GM21825 (cell line): ENCODE data around the gene SYPL1.

ENCODE experiments used
- ATAC-seq: cut with Tn5 transposase; IDR thresholded peaks from one replicate; pipeline ENCODE4 v1.9.1; 2021; ENCODE audit warnings: mild to moderate bottlenecking, moderate library complexity; ENCODE audit not compliant: unreplicated experiment

SYPL1 gene

DNA sequence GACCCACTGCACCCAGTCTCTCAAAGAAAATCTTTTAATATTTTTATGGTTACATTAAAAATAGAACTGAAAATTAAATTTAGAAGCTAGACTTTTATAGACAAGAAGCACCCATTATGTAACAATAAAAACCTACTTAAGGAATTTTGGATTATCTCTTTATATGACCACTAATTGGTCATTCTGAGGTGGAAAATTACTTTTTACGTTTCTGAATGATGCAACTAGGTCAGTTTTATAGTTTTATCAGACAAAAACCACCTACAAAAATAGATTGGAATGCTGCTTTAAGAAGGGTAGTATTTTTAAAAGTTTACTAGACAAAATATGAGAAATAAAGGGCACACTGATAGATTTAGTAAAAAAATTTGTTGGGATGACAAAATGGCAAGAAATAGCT is 16.5 kb downstream of the SYPL1 start:
- no peak for ATAC-seq

GRCh38 chr7:106094780-106095179 is 17.3 kb downstream of the SYPL1 start:
- ATAC-seq = no peak

GRCh38 chr7:106092204-106092603 is 19.9 kb downstream of the SYPL1 start:
- ATAC-seq = no peak

DNA sequence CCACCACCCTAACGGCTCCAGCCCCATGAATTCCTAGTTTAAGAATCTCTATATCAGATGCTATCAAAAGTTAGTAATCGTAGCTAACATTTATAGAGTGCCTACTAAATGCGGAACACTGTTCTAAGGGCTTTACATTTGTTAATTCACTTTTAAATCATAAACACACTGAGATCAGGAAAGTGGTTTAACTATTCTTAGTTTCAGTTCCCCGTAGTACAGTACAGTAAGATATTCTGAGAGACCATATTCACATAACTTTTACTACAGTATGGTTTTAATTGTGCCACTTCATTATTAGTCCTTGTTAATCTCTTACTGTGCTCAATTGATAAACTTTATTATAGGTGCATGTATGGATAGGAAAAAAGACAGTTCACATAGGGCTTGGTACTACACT is 22.5 kb downstream of the SYPL1 start:
- ATAC-seq = peak; percentile 88

DNA sequence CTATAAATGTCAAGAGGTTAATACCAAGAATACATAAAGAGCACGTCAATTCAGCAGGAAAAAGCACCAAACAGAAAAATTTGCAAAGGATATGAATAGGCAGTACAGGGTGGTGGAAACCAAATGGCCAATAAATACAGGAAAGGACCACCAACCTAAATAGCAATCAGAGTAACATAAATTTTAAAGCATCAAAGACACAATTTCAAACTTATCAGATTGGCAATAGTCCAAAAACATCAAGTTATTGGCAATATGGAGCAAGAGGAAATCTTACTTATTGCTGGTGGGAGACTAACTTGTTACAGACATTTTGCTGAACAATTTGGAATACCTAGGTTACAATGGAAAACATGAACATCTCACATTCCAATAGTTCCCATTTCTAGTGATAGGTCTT is 24.1 kb downstream of the SYPL1 start:
- no peak for ATAC-seq

GRCh38 chr7:106086062-106086461 is 26.1 kb downstream of the SYPL1 start:
- ATAC-seq = no peak

- no peak for ATAC-seq
These were observed 27.1 kb downstream of the SYPL1 start for GRCh38 chr7:106085015-106085414.

DNA sequence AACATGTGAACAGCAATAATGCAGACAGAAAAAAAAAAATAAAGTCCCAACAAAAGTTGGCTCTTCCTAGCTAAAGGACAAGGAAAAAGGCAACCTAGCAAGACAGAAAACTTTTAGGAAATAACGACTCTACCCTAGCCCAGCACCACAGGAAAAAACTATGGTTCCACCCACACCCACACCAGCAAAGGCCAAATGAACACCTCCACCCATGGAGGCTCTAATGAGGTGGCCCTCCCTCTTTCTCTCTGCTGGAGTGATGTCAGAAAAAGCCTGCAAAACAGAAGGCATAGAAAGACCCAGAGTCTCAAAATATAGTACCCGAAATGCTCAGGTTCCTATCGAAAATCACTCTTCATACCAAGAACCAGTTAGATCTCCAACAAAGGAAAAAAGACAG is 28.4 kb downstream of the SYPL1 start:
- ATAC-seq = no peak

DNA sequence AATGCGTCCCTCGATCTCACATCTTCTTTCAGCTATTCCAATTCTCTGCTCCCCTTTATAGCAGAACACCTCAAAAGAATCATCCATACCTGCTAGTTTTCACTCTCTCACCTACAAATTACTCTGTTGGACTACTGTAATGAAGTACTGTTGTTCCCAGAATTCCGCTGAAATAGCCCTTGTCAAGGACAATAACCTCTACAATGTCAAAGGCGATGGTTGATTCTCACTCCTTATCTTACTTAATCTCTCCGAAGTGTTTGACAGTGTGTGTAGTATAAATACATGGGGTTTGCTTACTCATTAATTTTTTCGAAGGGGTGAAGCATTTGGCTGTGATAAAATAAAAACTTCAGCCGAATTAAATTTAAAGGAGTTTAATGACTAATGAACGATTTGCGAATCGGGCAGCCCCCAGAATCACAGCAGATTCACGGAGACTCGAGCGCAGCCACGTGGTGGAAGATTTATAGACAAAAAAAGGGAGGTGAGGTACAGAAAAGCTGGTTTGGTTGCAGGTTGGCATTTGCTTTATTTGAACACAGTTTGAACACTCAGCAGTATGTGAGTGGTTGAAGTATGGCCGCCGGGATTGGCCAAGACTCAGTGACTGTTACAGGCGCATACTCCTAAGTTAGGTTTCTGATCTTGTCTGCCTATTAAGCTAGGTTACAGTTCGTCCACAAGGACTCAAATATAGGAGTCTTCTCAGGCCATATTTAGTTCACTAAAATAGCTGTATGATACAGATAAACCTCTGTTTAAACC is 29.8 kb downstream of the SYPL1 start:
- ATAC-seq = no peak

GRCh38 chr7:106080300-106080987 is 31.7 kb downstream of the SYPL1 start:
- ATAC-seq = no peak

DNA sequence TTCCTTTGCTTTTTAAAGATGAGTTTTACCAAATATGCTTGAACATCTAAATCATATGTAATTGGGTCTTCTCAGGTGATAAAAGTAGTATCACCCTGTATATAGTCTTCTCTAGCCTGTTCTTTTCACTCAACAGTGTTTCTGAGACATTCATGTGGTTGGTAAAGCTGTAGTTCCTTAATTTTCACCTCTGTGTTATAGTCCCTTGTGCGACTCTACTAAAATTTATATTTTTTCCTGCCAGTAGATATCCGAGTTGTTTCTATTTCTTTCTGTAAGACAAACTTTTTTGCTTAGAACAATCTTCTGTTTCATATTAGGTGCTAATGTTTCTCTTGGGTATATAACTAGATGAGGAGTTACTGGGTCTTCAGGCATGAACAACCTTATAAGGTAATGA is 35.6 kb downstream of the SYPL1 start:
- ATAC-seq = no peak

DNA sequence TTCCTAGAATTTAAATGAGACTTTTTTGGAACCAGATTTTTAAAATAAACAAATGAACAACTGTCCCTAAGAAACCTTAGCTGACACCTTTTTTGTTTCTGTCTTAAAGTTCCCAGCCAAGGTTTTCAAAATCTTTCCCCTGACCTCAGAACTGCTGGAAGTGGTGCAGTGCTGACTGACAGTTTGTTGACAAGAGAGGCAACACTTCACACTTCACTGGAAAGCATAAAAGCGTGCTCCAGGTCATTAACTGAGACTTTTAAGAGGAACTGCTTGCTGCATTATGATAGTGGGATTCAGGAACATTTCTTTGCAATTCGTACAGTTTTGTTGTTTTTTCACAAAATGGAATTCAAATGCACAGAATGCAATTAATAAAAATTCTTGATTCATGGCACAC is 36.2 kb downstream of the SYPL1 start:
- ATAC-seq = no peak

GRCh38 chr7:106074257-106074656 is 37.9 kb downstream of the SYPL1 start:
- ATAC-seq = no peak

DNA sequence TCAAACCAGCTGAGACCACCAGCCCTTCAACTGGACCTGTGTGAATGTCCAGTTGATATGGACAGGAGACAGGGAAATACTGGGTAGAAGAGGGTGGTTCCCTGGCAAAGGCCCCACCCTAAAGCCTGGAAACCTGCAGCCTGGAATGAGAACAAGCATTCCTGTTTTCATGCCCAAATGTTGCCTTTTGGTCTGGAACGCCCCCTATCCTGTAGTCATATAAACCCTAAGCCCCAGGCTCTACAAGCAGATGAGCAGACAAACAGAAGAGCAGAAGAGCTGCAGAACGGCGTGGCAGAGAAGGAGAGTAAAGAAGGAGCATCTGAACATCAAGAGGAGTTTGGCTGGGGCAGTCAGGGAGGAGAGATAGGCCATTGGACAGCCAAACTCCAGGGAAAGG is 38.4 kb downstream of the SYPL1 start:
- no peak for ATAC-seq

GRCh38 chr7:106072715-106073091 is 39.4 kb downstream of the SYPL1 start:
- no peak for ATAC-seq

DNA sequence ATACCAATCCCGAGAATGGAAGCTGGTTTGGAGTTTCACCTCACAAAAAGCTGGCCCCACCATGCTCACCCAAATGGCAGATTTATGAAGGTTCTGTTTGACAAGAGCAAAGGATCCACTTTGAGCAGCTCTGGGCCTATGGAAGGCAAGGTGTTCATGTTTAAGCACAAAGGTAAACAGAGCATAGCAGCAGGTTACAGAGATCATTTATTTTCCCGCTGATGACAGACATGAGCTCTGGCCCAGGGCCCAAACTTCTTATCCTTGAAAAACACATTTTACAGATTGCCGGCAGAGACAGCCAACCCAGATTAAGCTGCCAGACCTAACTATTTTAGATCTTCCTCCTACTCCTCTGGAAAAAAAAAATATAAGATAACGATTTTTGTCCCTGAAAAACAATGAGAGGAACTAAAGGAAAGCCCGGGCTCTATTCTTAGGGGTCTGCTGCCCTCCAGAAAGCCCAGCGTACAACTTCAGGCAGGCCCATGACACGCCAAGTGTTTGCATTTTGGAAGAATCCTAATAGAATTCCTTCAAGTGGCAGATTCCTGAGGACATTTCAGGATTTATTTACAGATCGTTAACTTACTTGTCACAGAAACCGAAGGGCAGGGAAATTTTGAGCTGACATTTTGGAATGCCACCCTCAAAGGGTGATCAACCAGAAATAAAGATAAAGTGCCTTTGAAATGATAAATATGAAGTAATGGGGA is 40.0 kb downstream of the SYPL1 start:
- ATAC-seq = no peak

DNA sequence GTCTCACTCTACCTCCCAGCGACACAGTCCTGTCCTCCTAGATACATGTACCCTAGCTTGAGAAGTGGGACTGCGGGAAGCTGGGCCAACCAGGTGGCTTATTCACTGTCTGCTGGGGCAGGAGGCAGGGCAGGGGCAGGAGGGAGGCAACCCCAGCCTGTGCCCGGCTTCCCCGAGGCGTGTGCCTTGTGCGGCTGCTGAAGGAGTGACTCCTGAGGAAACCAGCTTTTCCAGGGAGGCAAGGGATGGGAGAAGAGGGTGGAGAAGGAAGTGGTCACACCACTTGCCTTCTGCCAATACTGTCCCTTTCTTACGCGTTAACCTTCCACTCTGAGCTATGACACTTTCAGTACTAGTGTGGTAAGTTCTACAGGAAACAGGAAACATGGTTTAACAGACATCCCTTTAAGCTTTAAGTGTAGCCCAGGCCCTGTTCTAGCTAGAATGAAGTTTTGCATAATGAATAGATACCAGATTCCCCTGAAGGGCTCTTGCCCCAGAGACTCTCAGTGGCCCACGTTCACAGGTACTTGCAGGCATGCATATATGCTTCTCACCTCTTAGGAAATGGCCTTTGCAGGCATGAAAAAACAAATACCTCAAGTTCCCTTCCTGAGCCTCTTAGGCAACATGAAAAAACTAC is 40.6 kb downstream of the SYPL1 start:
- ATAC-seq = peak; percentile 94

DNA sequence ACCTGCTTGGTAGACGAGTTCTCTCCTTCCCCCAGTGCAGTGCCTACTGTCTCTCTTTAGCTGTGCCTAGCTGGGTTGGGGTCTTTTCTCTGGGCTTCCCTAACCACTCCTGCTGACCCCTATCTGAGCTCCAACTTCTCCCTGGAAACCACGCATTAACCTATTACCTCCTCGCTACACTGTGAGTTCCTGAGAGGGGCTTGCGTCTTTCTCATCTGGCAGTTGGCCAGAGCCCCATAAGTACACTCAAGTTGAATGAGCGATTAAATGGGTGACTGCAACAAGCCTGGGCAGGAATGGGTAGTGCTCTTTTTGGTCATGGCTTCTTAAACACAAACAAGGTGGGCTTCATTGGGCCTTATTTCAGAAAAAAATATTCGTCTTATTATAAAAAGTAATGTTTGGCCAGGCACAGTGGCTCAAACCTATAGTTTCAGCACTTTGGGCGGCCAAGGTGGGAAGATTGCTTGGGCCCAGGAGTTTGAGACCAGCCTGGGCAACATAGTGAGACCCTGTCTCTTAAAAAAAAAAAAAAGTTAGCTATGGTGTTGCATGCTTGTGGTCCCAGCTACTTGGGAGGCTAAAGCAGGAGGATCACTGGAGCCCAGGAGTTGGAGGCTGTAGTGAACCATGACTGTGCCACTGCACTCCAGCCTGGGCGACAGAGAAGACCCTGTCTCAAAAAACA is 41.4 kb downstream of the SYPL1 start:
- no peak for ATAC-seq

- no peak for ATAC-seq
These were observed 41.9 kb downstream of the SYPL1 start for GRCh38 chr7:106070201-106070551.

- ATAC-seq = no peak
These were observed 42.5 kb downstream of the SYPL1 start for GRCh38 chr7:106069471-106070200.
